GM12865 (cell line): ENCODE data around the gene AQP2.

Source experiments
- DNase-seq: peaks from one replicate; pipeline ENCODE4 v3.0.0; 2010; ENCODE audit warnings: low read depth
- H3K4me3 ChIP-seq: 2 replicates; pipeline ENCODE4 v1.5.1; 2011; ENCODE audit warnings: mild to moderate bottlenecking, low read depth, low read length, control low read depth
- CTCF ChIP-seq: IDR thresholded peaks from 2 replicates; pipeline ENCODE4 v1.5.1; 2011; ENCODE audit warnings: low read length, control low read depth, low read depth, inconsistent platforms; ENCODE audit not compliant: insufficient read depth; ENCODE audit errors: missing control alignments

AQP2 gene

GRCh38 chr12:49942921-49943624, 7.5 kb upstream of the AQP2 start:
- no peak overlapping the region for H3K4me3 ChIP-seq
- DNase-seq, result no peak
- no peak for TF ChIP-seq CTCF

GRCh38 chr12:49943625-49943960, 6.9 kb upstream of the AQP2 start:
- no peak for TF ChIP-seq CTCF
- no peak for DNase-seq
- H3K4me3 ChIP-seq, result no peak overlapping the region

GRCh38 chr12:49944046-49944445, 6.5 kb upstream of the AQP2 start:
- no peak overlapping the region for H3K4me3 ChIP-seq
- DNase-seq, result no peak
- TF ChIP-seq CTCF, result no peak

GRCh38 chr12:49944718-49945117, 5.8 kb upstream of the AQP2 start:
- no peak for TF ChIP-seq CTCF
- no peak for DNase-seq
- H3K4me3 ChIP-seq, result no peak overlapping the region

- peak; percentile 81 for DNase-seq
- peak; percentile 97 for TF ChIP-seq CTCF
- no peak overlapping the region for H3K4me3 ChIP-seq
Measured at GRCh38 chr12:49945394-49946080, 5.0 kb upstream of the AQP2 start.

GRCh38 chr12:49946086-49946485, 4.5 kb upstream of the AQP2 start:
- no peak for TF ChIP-seq CTCF
- no peak overlapping the region for H3K4me3 ChIP-seq
- DNase-seq, result no peak

GRCh38 chr12:49946497-49946896, 4.0 kb upstream of the AQP2 start:
- H3K4me3 ChIP-seq, result no peak overlapping the region
- no peak for DNase-seq
- TF ChIP-seq CTCF, result no peak
